IMR-90 (cell line): ENCODE results near the gene ZKSCAN1. TPM values are rescaled to one million over a fixed set of nuclear protein-coding genes. Genes with fewer than 3 reads are reported as not detected.

Experiments used
- ATAC-seq: fragments of 200-7000 bp; cut with Tn5 transposase; 2 replicates; pipeline ENCODE4 v1.9.1; 2020; ENCODE audit warnings: low read depth, mild to moderate bottlenecking, moderate library complexity
- Bru-seq: library from RNA; stranded (reverse); fragments of 400-500 nt; gene quantifications from one replicate; lab custom pipeline; 2021; lab: Mats Ljungman, UMichigan
- BruChase-seq, 2 experiments: library from RNA; stranded (reverse); fragments of 400-500 nt; gene quantifications; one replicate each; lab custom pipeline; 2021; lab: Mats Ljungman, UMichigan
- BruUV-seq: library from RNA; stranded (reverse); fragments of 400-500 nt; replicated peaks from 2 replicates; lab custom pipeline; 2021; lab: Mats Ljungman, UMichigan
- CTCF ChIA-PET: fragments of 300-600 bp; formaldehyde crosslinking; extraction: SDS; loops from one replicate; lab custom pipeline; 2021; ENCODE audit warnings: antibody characterized with exemption; lab: Yijun Ruan, JAX
- POLR2A ChIA-PET: fragments of 300-600 bp; sonication (Branson Sonifier 250); formaldehyde crosslinking; loops from one replicate; lab custom pipeline; 2022; ENCODE audit warnings: antibody characterized with exemption; ENCODE audit not compliant: unreplicated experiment; lab: Charles Lee
- DNase-seq: peaks from one replicate; pipeline ENCODE4 v3.0.0; 2013
- H2AFZ ChIP-seq: replicated peaks from 2 replicates; pipeline ENCODE3; 2013; ENCODE audit warnings: low read length, mild to moderate bottlenecking; ENCODE audit not compliant: poor library complexity
- H2AK5ac ChIP-seq: 2 replicates; pipeline ENCODE4 v1.6.1; 2013; ENCODE audit warnings: low read depth, low read length, inconsistent platforms
- H2AK9ac ChIP-seq: replicated peaks from 2 replicates; pipeline ENCODE3; 2013; ENCODE audit warnings: mild to moderate bottlenecking, low read depth, low read length, moderate library complexity; ENCODE audit not compliant: poor library complexity
- H2BK120ac ChIP-seq: 2 replicates; pipeline ENCODE4 v1.6.1; 2013; ENCODE audit warnings: low read depth, low read length, inconsistent platforms
- H2BK15ac ChIP-seq: 3 replicates; pipeline ENCODE4 v1.6.1; 2013; ENCODE audit warnings: low read depth, low read length, inconsistent platforms
- H2BK20ac ChIP-seq: 2 replicates; pipeline ENCODE4 v1.6.1; 2013; ENCODE audit warnings: low read depth, mild to moderate bottlenecking, inconsistent platforms, low read length, moderate library complexity
- H2BK5ac ChIP-seq: 2 replicates; pipeline ENCODE4 v1.6.1; 2013; ENCODE audit warnings: mild to moderate bottlenecking, low read depth, low read length, inconsistent platforms; ENCODE audit not compliant: poor library complexity, severe bottlenecking
- H3K14ac ChIP-seq: replicated peaks from 2 replicates; pipeline ENCODE4 v1.6.1; 2013; ENCODE audit warnings: low read depth, low read length, inconsistent platforms
- H3K18ac ChIP-seq: 2 replicates; pipeline ENCODE4 v1.6.1; 2013; ENCODE audit warnings: low read depth, low read length, control low read depth
- H3K23ac ChIP-seq: 2 replicates; pipeline ENCODE4 v1.6.1; 2013; ENCODE audit warnings: low read depth, low read length, inconsistent platforms
- H3K27ac ChIP-seq: 2 replicates; pipeline ENCODE4 v1.5.1; 2013; ENCODE audit warnings: mild to moderate bottlenecking, control low read depth, low read length; ENCODE audit not compliant: insufficient read depth
- H3K27me3 ChIP-seq: 2 replicates; pipeline ENCODE4 v1.6.1; 2013; ENCODE audit warnings: low read length; ENCODE audit not compliant: control insufficient read depth, insufficient read depth
- H3K36me3 ChIP-seq: 2 replicates; pipeline ENCODE4 v1.6.1; 2013; ENCODE audit warnings: low read length, mixed read lengths; ENCODE audit not compliant: control insufficient read depth, insufficient read depth
- H3K4ac ChIP-seq: 2 replicates; pipeline ENCODE4 v1.6.1; 2013; ENCODE audit warnings: low read depth, low read length, inconsistent platforms
- H3K4me1 ChIP-seq: 2 replicates; pipeline ENCODE4 v1.6.1; 2013; ENCODE audit warnings: low read length, mixed read lengths; ENCODE audit not compliant: control insufficient read depth, insufficient read depth
- H3K4me2 ChIP-seq: 2 replicates; pipeline ENCODE4 v1.6.1; 2013; ENCODE audit warnings: low read depth, mild to moderate bottlenecking, control low read depth, low read length, moderate library complexity
- H3K4me3 ChIP-seq: 2 replicates; pipeline ENCODE4 v1.5.1; 2013; ENCODE audit warnings: low read depth, mild to moderate bottlenecking, control low read depth, low read length, moderate library complexity; ENCODE audit not compliant: insufficient read depth
- H3K56ac ChIP-seq: 2 replicates; pipeline ENCODE4 v1.6.1; 2013; ENCODE audit warnings: low read length, inconsistent platforms; ENCODE audit not compliant: insufficient read depth; ENCODE audit errors: extremely low read depth
- H3K79me1 ChIP-seq, 2 experiments: 2 replicates each; pipeline ENCODE4 v1.6.1; 2013; ENCODE audit warnings: low read length in 2 of 2, inconsistent platforms in 1 of 2, low read depth in 1 of 2
- H3K9ac ChIP-seq: 2 replicates; pipeline ENCODE4 v1.6.1; 2013; ENCODE audit warnings: low read depth, low read length, control low read depth
- H3K9me1 ChIP-seq: 2 replicates; pipeline ENCODE4 v1.6.1; 2013; ENCODE audit warnings: low read length, inconsistent platforms; ENCODE audit not compliant: insufficient read depth
- H3K9me3 ChIP-seq: 2 replicates; pipeline ENCODE4 v1.6.1; 2013; ENCODE audit warnings: low read length; ENCODE audit not compliant: control insufficient read depth, insufficient read depth
- H4K20me1 ChIP-seq: 2 replicates; pipeline ENCODE4 v1.6.1; 2013; ENCODE audit warnings: low read length, inconsistent platforms; ENCODE audit not compliant: insufficient read depth
- H4K5ac ChIP-seq: 2 replicates; pipeline ENCODE4 v1.6.1; 2013; ENCODE audit warnings: mild to moderate bottlenecking, low read depth, low read length, control low read depth
- H4K8ac ChIP-seq, 2 experiments: 2 replicates each; pipeline ENCODE4 v1.6.1; 2013; ENCODE audit warnings: low read depth in 2 of 2, low read length in 2 of 2, control low read depth in 1 of 2, inconsistent platforms in 1 of 2
- H4K91ac ChIP-seq: 2 replicates; pipeline ENCODE4 v1.6.1; 2013; ENCODE audit warnings: low read depth, low read length, inconsistent platforms; ENCODE audit not compliant: insufficient read depth
- CEBPB ChIP-seq: IDR thresholded peaks from 2 replicates; pipeline ENCODE4 v1.6.1; 2012; ENCODE audit warnings: low read depth, low read length, improper control_type of control experiment
- CTCF ChIP-seq: conservative IDR thresholded peaks from 2 replicates; pipeline ENCODE4 v1.5.1; 2012; ENCODE audit warnings: mild to moderate bottlenecking, low read depth, low read length, improper control_type of control experiment
- ELK1 ChIP-seq: fragments of 150-350 bp; IDR thresholded peaks from 2 replicates; pipeline ENCODE4 v1.6.1; 2016; ENCODE audit warnings: low read depth, mild to moderate bottlenecking, low read length, moderate library complexity, borderline replicate concordance
- MAFK ChIP-seq: IDR thresholded peaks from 2 replicates; pipeline ENCODE4 v1.6.1; 2012; ENCODE audit warnings: low read depth, low read length, improper control_type of control experiment
- MAZ ChIP-seq: IDR thresholded peaks from 2 replicates; pipeline ENCODE4 v1.6.1; 2012; ENCODE audit warnings: low read depth, mild to moderate bottlenecking, low read length, improper control_type of control experiment, moderate library complexity, borderline replicate concordance
- MXI1 ChIP-seq: IDR thresholded peaks from 2 replicates; pipeline ENCODE4 v1.6.1; 2012; ENCODE audit warnings: low read depth, mild to moderate bottlenecking, low read length, moderate library complexity, borderline replicate concordance
- NFE2L2 ChIP-seq: fragments of 150-350 bp; IDR thresholded peaks from 2 replicates; pipeline ENCODE4 v1.6.1; 2016; ENCODE audit warnings: low read depth, mild to moderate bottlenecking, low read length
- RCOR1 ChIP-seq: IDR thresholded peaks from 2 replicates; pipeline ENCODE4 v1.6.1; 2012; ENCODE audit warnings: mild to moderate bottlenecking, low read length, improper control_type of control experiment; ENCODE audit not compliant: insufficient replicate concordance
- RFX5 ChIP-seq: IDR thresholded peaks from 2 replicates; pipeline ENCODE4 v1.8.0; 2012; ENCODE audit warnings: low read depth, mild to moderate bottlenecking, low read length, moderate library complexity
- SMC3 ChIP-seq: fragments of 150-350 bp; IDR thresholded peaks from 2 replicates; pipeline ENCODE4 v1.6.1; 2016; ENCODE audit warnings: low read depth, mild to moderate bottlenecking, antibody characterized with exemption, low read length, moderate library complexity
- WGBS, 2 experiments: methylation state at CpG; one replicate each; pipeline versions ENCODE4 v1.1.5 to v1.1.7; 2013; ENCODE audit warnings: missing lambda C conversion rate in 2 of 2; ENCODE audit not compliant: insufficient read length in 1 of 2; ENCODE audit errors: extremely low coverage in 2 of 2; 5-methylcytosine and 5-hydroxymethylcytosine counted together
- dilution Hi-C: fragments of 300-500 bp; cut with HindIII; formaldehyde crosslinking; loops from one replicate; pipeline ENCODE4 v1.14.3; 2018; ENCODE audit warnings: low sequenced_read_pairs; ENCODE audit not compliant: unreplicated experiment
- in situ Hi-C: fragments of 300-500 bp; cut with MboI; formaldehyde crosslinking; loops from 3 replicates; pipeline ENCODE4 v1.14.3; 2019; ENCODE audit warnings: low sequenced_read_pairs, inconsistent platforms, mixed read lengths
- intact Hi-C: fragments of 100-400 bp; cut with micrococcal nuclease; formaldehyde crosslinking; loops from 2 replicates; pipeline ENCODE4 v1.10.0; 2022
- long read RNA-seq: library from polyadenylated mRNA; unstranded; transcript quantifications from one replicate; pipeline ENCODE4 v2.0.0, GENCODE V29; 2021; ENCODE audit not compliant: unreplicated experiment
- polyA plus RNA-seq, 3 experiments: library from polyadenylated mRNA; depleted of rRNA; stranded (reverse); fragments of >200 nt; gene quantifications; 2 replicates each; pipeline ENCODE4 v1.2.3, GENCODE V29; 2012; ENCODE audit warnings: low replicate concordance in 1 of 3
- total RNA-seq: library from RNA; depleted of rRNA; stranded (reverse); fragments of >200 nt; gene quantifications from 2 replicates; pipeline ENCODE4 v1.2.3, GENCODE V29; 2012; rRNA removed

Gene ZKSCAN1
- total RNA-seq, result 30.3 and 40.7 TPM in 2 replicates
- polyA plus RNA-seq (2012; rRNA removed), result 10.8 and 13.7 TPM in 2 replicates
- 5.6 and 5.9 TPM in 2 replicates for polyA plus RNA-seq (2012; cell fraction: cytosol; rRNA removed)
- polyA plus RNA-seq (2012; cell fraction: nucleus; rRNA removed; ENCODE audit: low replicate concordance), result 8.8 and 23.6 TPM in 2 replicates
- percentile 95 among the genes with signal in this experiment for Bru-seq, nascent RNA
- percentile 99 among the genes with signal in this experiment for BruChase-seq, experiment 1, labeled RNA remaining after a 6-hour chase
- percentile 99 among the genes with signal in this experiment for BruChase-seq, experiment 2, labeled RNA remaining after a 2-hour chase
- long read RNA-seq, full-length matches to known transcripts, result 18 of 55 reads
- long read RNA-seq, partial matches to known transcripts, result 9 of 55 reads
- long read RNA-seq, other reads (novel, unspliced or antisense), result 28 of 55 reads

DNA sequence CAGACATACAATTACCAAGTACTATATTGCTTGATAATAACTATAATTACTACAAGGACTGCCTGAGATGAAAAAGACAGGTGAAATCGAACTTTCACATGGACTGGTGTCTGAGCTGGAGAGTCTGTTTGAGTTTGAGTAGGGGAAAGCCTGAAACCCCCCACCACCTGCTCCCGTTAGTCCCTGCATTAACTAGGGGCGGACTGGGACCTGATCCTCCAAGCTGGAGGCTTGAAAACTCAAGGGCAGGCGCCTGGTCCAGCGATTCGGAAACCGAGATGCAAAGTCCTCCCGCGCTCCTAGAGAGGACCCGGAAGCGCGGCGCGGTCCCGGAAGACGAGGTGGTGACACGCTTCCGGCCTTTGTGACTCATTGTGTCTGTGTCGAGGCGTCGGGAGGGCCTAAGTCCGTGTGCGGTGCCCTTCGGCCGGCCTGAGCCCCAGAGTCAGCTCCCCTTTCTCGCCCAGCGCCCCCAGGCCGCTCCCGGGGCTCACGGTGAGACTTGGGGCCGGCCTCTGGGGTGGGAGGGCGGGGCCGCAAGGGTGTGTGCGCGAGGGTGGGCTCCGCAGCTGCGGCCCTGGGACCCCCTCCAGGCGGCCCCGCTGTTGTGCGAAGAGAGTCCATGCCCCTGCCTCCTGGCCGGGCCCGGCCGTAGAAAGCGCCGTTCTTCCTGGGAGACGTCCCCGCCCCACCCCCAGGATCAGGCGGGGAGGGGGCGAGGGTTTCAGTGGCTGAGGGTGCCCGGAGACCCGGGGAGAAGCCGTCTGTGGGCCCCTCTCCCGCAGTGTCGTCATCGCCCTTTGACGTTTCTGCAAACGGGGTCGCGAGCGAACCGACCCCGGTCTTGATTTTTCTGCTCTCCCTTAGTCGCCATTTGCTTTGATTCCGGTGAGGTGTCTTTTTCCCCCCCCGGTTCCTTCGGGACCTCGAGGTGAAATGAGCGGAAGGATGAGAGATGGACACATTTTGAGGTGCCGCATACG lies at the start of gene ZKSCAN1:
ZKSCAN1 (plus strand) TSS at position 365 of the 983 bp plus-strand sequence. CDS start 7,911 bp downstream, outside the sequence.
- Histone ChIP-seq H2BK15ac (no peak within 1 kb of the TSS; the same call in 2 of the 3 replicates), H4K91ac (peak within 1 kb of the TSS; percentile 84), H3K4ac (peak within 1 kb of the TSS; percentile 90), H2BK5ac (peak within 1 kb of the TSS; percentile 71), H2AFZ (peak within 1 kb of the TSS; percentile 98), H4K20me1 (peaks cover 36% of the 10 kb centered on the region), H3K14ac (peak within 1 kb of the TSS; percentile 97), H4K5ac (peak within 1 kb of the TSS; percentile 99), H3K18ac (peak within 1 kb of the TSS; percentile 27; the same call in 1 of the 2 replicates), H2BK120ac (peak within 1 kb of the TSS; percentile 62), H3K27ac (peak within 1 kb of the TSS; percentile 85), H2BK20ac (no peak within 1 kb of the TSS), H4K8ac (peak within 1 kb of the TSS; percentile 98 to 100), H3K79me1 (peaks cover 0 to 45% of the 10 kb centered on the region in 2 experiments), H3K36me3 (peaks cover 4% of the 10 kb centered on the region), H3K9me3 (no peaks in the 10 kb centered on the region), H2AK9ac (peak within 1 kb of the TSS; percentile 99), H3K4me1 (peaks cover 2% of the 10 kb centered on the region; the same call in 1 of the 2 replicates), H3K9ac (peak within 1 kb of the TSS; percentile 99), H3K27me3 (peaks cover 8% of the 10 kb centered on the region), H3K4me2 (peak within 1 kb of the TSS; percentile 99), H3K23ac (peak within 1 kb of the TSS; percentile 99), H3K4me3 (peak within 1 kb of the TSS; percentile 100), H3K9me1 (peaks cover 11% of the 10 kb centered on the region), H3K56ac (peak within 1 kb of the TSS; percentile 71), H2AK5ac (peak within 1 kb of the TSS; percentile 74)
- DNase-seq (peak; percentile 94), ATAC-seq (peak; percentile 93)
- dilution Hi-C loops, result no loop called here
- CTCF ChIA-PET, result interaction anchor here (1.2 kb wide), 1 partner anchor 11 kb away, joined by 5 read pairs; no protein-coding TSS in a partner anchor
- WGBS, 2 experiments, result 0% methylated on average over 15 of the region's 70 CpGs; no CpG with 5 or more reads in 1 of the 2 experiments
- in situ Hi-C loops, result no loop called here
- intact Hi-C loops, result loop anchor here (1.0 to 2.0 kb wide), 2 partner anchors 35 to 71 kb away; no protein-coding TSS in a partner anchor
- POLR2A ChIA-PET, result interaction anchor here (0.6 kb wide), 1 partner anchor 65 kb away, joined by 19 read pairs; no protein-coding TSS in a partner anchor
- BruUV-seq, result no TSS peak
- TF ChIP-seq RFX5 (no peak), CTCF (no peak), NFE2L2 (no peak), CEBPB (no peak), SMC3 (no peak), MAFK (no peak), MAZ (peak; percentile 23; the same call in 1 of the 2 replicates), ELK1 (peak; percentile 42; the same call in 1 of the 2 replicates), RCOR1 (no peak), MXI1 (no peak)
